HG03060 (cell line): ENCODE data around the gene MTCH2.
"Not testable (repeated sequence)": the region's sequence is repeated elsewhere in the genome, so short reads cannot be mapped to it uniquely, and the experiment has no call there.

ENCODE experiments used
- ATAC-seq: cut with Tn5 transposase; IDR thresholded peaks from one replicate; pipeline ENCODE4 v1.9.1; 2021; ENCODE audit warnings: low read depth, moderate number of reproducible peaks; ENCODE audit not compliant: unreplicated experiment

Gene MTCH2

DNA sequence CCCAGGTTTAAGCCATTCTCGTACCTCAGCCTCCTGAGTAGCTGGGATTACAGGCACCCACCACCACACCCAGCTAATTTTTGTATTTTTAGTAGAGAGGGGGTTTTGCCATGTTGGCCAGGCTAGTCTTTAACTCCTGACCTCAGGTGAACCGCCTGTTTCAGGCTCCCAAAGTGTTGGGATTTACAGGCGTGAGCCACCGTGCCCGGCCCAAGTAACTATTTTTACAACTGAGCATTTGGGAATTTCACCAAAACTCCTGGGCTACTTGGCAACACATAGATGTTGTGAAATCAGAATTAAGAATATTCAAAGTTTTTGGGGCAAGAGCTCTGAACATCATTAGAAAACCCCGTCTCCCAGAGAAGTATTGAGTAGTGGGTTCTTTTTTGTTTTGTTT, 1.9 kb downstream of the MTCH2 start:
- ATAC-seq, result not testable (repeated sequence)

DNA sequence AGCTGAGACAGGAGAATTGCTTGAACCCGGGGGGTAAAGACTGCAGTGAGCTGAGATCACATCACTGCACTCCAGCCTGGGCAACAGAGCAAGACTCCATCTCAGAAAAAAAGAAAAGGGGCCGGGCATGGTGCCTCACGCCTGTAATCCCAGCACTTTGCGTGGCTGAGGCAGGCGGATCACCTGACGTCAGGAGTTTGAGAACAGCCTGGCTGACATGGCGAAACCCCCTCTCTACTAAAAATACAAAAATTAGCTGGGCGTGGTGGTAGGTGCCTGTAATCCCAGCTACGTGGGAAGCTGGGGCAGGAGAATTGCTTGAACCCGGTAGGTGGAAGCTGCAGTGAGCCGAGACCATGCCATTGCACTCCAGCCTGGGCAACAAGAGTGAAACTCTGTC, 6.0 kb downstream of the MTCH2 start:
- not testable (repeated sequence) for ATAC-seq

DNA sequence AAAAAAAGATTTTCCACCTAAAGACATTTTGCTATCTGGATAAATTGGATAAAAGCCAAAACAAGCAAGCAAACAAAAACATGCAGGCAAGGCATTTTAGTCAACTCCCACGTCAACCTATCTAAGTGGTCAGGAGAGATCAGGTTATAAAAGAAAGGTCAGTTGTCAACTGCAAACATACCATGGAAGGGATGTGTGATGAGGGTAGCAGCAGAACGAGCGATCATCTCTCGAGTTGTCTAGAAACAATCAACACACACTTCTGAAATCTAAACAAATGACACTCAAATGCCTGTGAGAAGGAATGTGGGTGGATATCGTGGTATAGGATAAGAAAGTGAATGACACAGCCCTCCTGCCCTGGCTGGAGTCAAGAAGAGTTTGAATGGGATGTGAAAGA, 10.9 kb downstream of the MTCH2 start:
- ATAC-seq, result no peak

DNA sequence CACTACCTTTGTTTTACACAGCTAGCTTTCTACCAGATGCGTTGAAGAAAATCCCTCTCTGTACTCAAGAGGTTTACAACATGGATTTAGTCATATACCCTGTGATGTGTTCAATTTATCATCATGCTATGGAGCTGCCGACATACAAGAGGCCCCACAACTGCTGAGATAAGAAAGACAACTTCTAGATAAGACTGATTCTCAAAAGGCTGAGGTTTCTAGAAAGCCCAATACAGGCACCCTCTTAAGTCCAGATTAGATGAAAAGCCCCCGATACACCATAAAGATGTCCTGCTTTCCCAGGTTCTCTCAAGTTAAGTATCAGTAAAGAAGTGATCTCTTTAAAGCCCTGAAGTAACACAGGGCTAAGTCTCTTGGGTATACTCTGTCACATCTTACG, 14.3 kb downstream of the MTCH2 start:
- no peak for ATAC-seq

DNA sequence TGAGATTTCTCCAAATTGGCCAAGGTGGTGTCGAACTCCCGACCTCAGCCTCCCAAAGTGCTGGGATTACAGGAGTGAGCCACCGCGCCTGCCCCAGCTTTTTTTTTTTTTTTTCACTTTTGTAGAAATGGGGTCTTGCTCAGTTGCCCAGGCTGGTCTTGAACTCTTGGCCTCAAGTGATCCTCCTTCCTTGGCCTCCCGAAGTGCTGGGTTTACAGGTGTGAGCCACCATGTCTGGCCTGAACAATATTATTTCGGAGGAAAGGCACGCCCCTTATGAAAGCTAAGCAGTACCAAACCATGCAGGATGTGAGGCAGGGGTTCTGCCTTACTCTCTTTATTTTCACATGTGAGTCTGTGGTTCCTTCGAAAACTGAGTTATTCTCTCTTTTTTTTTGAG, 16.1 kb downstream of the MTCH2 start:
- no peak for ATAC-seq

DNA sequence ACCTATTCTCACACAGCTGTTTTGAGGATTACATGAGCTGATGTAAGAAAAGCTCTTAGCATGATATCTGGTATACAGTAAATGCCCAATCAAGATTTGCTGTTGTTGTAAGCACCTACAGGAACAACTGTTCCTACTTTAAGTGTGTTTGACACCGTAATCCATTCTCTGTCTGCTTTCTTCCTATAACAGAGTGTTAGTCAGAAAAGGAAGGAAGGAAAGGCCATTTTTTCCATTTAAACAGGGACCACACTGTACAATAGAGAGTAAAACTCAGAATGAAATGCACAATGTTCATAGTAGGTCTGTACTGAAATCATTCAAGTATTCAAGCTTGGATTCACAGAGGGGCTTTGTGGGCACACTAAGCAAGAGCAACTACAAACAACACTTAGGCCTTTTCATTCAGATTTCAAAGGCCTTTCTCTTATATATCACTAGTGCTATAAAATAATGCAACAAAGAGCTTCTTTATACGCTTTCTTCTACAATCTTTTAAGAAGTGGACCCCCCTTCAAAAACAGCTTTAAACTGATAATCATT, 21.5 kb downstream of the MTCH2 start:
- no peak for ATAC-seq

DNA sequence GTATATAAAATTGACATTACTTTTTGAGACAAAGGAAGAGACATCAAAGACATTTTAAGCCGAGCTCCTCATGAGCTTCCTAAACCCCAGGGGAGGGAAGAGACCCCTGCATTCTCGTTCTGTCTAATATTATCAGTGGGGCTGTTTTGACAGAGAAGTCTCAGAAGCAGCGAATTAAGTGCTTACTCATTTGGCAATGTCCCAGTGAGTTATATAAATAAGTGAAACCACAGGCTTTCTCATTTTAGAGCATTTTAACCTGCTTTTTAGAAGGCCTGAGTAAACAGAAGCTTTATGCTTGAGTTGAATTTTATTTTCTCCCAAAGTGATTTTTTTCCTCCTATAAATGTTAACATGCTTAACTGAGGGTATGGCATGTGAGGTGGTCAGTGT, 24.9 kb downstream of the MTCH2 start:
- no peak for ATAC-seq

DNA sequence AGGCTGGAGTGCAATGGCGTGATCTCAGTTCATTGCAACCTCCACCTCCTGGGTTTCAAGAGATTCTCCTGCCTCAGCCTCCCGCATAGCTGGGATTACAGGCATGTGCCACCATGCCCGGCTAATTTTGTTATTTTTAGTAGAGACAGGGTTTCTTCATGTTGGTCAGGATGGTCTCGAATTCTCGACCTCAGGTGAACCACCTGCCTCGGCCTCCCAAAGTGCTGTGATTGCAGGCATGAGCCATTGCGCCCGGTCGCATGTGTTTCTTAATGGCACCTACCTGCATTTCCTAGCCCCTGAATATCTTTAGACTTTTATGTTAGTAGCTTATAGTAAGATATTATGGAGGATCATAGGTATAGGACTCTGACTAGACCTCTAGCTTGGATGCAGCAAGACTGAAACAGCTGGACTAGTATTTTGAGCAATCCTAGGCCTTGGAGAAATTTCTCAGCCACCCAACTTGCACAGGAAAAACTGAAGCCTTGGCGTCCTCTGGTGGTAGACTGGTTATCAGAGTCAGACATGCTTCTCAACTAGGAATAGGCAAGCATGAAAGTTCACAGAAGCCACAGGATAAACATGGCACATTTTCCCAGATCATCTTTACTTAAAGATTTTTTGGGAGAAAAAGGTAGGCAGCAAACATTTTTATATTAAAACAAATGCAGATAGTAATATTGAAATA, 25.5 kb downstream of the MTCH2 start:
- ATAC-seq, result no peak

DNA sequence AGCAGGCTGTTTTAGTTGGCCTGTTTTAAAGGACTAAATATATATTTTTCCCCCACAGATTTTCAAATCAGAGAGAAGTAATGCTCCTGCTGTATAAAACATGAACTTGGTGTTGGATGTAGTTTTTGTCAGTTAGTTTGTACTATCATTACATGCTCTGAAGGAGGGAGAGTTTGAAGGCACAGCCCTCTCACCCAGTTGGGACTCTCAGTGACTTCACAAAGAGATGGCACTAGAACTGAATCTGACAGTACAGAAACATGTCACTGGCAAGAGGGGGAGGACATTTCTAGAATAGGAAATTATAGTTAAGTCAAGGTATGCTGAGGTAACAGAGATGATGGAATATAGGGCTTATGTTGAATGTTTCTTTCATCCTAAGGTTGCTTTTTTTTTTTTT, 27.1 kb downstream of the MTCH2 start:
- ATAC-seq, result no peak

DNA sequence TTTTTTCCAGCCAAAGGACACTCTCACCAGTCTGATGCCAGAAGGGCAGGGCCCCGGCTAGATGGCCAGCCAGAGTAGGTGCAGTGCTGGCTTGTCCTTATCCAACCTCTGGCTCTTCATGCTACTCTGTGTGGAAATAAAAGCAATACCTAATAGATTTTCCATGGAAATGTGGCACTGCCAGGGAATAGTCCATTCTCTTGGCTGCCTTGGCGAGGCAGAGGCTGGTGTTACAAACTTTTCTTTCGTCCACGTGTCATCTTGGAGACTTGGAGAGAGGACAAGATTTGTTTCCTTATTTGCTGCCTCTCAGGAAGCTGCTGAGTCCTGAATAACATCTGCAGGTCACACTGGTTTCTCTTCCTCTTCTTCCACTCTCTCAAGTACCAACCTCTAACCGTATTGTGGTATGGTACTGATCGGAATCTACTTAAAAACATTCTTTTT, 31.0 kb downstream of the MTCH2 start:
- ATAC-seq, result no peak

DNA sequence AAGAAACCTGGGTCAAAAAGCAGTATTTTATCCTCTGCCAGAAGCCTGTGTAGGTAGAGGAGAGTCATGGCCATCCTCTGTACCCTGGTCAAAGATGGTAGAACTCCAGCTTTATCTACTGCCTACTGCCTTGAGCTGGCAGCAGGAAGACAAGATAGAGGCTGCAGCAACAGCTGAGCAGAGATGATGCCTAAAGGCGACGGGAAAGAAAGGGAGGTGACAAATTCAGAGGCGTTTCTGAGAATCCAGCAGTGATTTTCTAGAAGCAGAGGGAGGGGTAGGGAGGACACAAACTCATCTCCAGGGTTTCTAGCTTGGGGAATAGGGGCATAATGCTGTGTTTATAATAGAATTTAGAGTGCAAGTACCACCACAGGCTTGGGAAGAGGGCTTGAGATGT, 32.7 kb downstream of the MTCH2 start:
- no peak for ATAC-seq

DNA sequence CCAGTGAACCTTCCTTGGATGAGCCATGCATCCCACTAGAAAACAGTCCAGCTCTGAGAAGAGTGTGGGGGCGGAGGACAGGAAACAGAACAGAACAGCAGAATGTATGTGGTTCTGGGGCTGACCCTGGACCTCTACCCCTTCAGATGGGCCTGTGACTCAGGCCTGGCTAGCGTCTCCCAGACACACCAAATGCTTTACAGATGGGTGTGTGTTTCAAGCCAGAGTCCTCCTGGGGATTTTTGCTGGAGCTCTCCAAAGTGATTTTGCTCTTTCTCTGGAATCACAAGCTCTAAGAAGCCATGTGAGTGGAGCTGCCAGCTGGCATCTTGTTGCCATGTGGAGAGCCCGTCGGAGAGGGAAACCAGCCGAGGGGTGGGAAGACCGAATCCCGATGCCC, 35.0 kb downstream of the MTCH2 start:
- no peak for ATAC-seq

DNA sequence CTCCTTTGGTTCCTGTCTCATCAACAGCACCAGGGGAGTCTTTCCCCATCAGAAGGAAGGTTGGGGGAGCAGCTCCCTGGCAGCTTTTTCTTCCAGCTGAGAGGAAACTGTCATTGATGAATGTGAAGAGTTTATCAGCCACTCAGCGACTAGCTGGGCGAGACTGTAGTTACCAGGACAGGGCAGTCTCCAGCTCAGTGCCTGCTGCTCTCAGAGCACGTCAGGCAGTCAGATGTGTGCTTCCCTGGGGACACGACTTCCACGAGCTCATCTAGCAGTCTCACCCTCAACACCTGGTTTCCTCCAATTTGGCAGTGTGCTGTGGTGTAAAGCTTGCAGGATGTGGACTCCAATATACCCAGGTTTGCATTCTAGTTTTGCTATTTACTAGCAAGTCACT, 35.6 kb downstream of the MTCH2 start:
- no peak for ATAC-seq

DNA sequence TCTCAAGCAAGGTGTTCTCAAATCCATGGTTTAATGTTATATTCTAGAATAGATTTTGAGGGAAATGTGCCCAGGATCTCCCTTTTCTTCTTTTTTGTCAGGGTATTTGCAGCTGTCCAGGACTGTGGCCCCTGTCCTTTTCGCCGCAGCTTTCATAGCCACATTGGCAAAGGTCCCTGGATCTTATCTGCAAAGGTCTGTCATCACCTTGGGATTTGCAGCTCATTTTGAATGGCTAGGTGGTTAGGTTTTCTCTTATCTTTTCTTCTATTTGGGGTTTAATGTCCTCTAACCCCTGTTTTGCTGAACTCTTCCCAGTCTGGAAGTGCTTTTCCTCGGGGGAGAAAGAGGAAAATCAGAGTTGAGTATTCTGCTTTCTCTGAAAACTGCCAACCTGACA, 36.4 kb downstream of the MTCH2 start:
- no peak for ATAC-seq

DNA sequence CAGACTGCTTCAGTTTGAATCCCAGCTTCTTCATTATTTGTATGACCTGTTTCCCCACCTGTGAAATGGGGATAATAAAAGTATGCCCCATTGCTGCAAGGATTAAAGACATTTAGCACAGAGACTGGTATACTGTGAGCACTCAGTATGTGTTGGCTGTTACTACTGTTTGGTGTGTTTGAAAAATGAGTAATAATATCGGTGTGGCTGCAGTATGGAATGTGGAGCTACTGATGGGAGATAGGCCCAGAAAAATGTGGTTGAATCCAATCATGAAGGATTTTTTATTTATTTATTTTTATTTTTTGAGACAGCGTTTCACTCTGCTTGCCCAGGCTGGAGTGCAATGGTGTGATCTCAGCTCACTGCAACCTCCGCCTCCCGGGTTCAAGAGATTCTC, 39.1 kb downstream of the MTCH2 start:
- ATAC-seq, result no peak

DNA sequence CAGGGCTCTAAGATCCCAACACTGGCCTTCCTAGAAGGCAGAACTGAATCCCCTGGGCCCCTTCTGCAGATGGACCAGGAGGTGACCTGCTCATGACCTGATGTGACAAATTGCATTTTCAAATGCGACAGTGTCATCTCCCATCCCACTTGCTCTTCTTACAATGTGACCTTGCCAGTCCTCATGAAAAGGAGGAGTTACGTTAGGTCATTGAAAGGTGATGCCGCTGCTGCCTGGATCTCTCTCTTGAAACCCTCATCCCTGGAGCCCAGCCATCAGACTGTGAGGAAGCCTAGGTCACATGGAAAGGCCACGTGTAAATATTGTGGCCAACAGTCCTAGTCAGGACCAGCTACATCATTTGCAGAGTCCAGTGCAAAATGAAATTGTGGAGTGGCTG, 42.5 kb downstream of the MTCH2 start:
- no peak for ATAC-seq

DNA sequence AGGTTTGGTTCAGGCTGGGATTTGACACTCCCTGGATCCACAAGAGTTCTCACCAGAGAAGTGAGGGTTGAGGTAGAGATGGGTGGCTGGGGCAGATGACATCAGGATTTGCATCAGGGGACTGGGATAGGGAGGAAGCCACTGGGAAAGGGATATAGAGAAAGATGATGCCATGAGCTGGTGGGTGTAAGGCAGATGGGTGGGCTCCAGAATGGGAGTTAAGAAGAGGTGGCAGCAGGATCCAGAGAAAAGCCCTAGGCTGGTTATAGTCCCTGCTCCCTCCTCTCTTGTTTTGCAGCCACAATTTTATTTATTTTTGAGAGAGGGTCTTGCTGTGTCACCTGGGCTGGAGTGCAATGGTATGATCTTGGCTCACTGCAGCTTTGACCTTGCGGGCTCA, 46.4 kb downstream of the MTCH2 start:
- no peak for ATAC-seq

DNA sequence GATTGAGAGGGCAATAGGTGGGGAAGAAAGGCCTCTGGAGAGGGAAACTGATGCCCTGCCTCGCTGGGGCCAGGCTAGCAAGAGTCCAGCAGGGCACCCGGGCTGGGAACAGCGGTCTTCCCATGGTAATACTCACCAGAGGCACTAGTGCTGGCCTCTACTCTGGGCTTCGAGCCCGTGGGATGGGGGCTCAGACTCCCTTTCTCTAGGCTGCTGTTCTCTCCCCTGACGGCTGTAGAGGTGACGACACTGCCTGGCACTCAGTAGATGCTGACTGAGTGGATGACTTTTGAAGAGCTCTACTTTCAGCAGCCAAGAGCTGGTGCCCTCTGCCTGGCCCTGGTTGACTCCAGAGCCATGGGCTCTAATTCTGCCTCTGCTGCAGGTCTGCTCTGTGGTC, 47.3 kb downstream of the MTCH2 start:
- ATAC-seq, result no peak

DNA sequence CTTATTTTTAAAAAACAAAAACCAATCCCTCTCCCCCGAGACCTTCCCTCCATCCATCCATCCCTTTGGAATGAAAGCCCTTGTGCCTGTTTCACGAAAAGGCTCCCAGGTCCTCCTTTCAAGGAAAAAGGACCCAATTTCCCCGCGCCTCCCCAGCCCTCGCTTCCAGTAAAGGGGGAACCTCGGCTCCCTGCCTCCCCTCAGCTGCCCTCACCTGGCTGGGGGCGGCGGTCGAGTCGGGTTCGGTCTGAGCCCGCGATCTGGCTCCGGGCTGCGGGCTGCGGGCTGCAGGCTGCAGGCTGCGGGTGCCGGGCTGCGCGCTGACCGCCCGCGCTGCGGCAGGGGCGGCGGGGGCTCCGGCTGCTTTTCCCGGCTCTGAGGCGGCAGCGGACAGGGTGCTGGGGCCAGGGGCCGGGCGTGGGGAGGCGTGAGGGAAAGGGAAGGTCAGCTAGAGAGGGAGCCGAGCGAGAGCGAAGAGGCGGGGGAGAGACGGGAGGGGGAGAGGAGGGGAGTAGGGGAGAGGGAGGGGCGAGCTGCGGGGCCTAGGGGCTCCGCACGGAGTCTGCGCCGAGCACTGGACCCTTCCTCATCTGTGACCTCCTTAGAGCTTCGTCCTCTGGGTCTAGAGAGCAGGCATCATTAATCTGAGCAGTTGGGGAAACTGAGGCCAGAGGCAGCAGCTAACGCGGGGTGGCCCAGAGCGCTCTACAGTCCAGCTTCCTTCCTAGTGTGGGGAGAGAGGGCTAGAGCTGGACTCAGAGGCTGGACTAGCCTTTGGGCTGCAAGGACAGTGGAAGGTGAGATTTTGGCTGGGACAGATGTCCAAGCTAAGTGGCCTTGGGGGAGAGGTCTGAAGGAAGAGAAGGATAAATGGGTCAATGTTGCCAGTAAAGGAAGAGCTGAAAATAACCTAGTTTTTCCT, 48.2 kb downstream of the MTCH2 start, which contains the start of gene C1QTNF4:
Gene C1QTNF4, minus strand, starts transcription at position 478 of the 922 bp plus-strand sequence. CDS start 3,601 bp downstream, outside the sequence.
- ATAC-seq, result no peak

DNA sequence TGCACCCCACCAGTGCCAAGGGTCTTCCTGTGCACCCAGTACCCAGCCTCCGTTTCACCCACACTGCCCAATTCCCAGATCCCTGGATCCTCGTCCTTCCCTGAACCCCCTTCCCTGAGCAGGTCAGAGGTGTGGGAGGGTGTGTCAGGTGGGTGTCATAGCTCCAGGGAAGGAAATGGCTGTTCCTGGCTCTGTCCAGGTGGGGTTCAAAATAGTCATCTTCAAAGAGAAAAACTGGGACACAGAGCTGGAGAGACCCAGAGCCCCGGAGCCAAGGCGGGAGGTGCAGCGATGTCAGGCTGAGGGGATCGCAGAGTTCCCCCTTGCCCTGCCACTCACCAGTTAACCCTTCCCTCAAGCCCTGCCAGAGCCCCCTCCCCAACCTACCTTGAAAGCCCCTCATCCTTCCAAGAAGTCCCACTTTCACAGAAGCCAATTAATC, 48.8 kb downstream of the MTCH2 start:
- ATAC-seq, result no peak

DNA sequence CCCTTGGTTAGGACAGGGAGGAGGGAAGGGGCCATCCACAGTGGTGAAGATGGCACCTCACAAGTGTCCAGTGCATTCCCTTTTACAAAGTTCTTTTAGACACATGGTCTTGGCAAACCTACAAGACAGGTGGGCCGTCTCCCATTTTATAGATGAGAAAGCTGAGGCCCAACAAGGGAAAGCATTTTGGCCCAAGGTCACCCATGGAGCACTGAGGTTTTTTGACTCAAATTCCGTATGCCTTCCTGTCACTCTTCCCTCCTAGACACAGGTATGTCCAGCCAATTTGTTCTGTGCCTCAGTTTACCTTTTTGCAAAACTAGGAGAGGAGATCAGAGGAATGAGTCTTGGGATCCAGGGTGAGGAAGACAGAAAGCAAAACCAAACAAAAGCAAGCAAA, 49.4 kb downstream of the MTCH2 start:
- no peak for ATAC-seq
